Lower lobe of right lung (tissue), 2 donors: Measurements from ENCODE around the gene PDCD2. TPM values are rescaled to one million over a fixed set of nuclear protein-coding genes. Genes with fewer than 3 reads are reported as not detected.
"Not testable (repeated sequence)": the region's sequence is repeated elsewhere in the genome, so short reads cannot be mapped to it uniquely, and the experiment has no call there.

Experiments
- ATAC-seq, 2 donors: fragments of 200-7000 bp; cut with Tn5 transposase; one replicate each; pipeline ENCODE4 v1.9.1; 2020 to 2022; ENCODE audit warnings: mild to moderate bottlenecking in 2 of 2, moderate library complexity in 2 of 2
- DNase-seq: peaks from one replicate; pipeline ENCODE4 v3.0.0-alpha.2; 2020
- H3K27ac ChIP-seq: fragments of 200-600 bp; one replicate; pipeline ENCODE4 v1.8.0; 2022
- H3K27me3 ChIP-seq: fragments of 200-600 bp; one replicate; pipeline ENCODE4 v1.8.0; 2022; ENCODE audit warnings: low read depth
- H3K36me3 ChIP-seq: fragments of 200-600 bp; one replicate; pipeline ENCODE4 v1.8.0; 2022; ENCODE audit warnings: mild to moderate bottlenecking
- H3K4me1 ChIP-seq: fragments of 200-600 bp; one replicate; pipeline ENCODE4 v1.8.0; 2022
- H3K4me3 ChIP-seq: fragments of 200-600 bp; one replicate; pipeline ENCODE4 v1.8.0; 2022; ENCODE audit warnings: mild to moderate bottlenecking
- H3K9me3 ChIP-seq: fragments of 200-600 bp; one replicate; pipeline ENCODE4 v1.8.0; 2022
- intact Hi-C: fragments of 100-400 bp; cut with DNase I; formaldehyde crosslinking; loops from one replicate; pipeline ENCODE4 v1.11.0; 2022
- total RNA-seq: library from RNA; stranded (reverse); fragmentation: NEBNext Ultra II Directional; extraction: Animal tissue kit (Norgen Biotek cat#: 25700); gene quantifications from one replicate; pipeline ENCODE4 v1.2.1, GENCODE V29; 2021
- TF ChIP-seq, protein P1 (sequence below): fragments of 200-600 bp; IDR thresholded peaks from one replicate; pipeline ENCODE4 v1.8.0; 2022; ENCODE audit warnings: antibody characterized with exemption, mild to moderate bottlenecking
- donor health status: DM: no; HTN: yes; CAD: no; lungs with severe emphysema.

The PDCD2 gene
- total RNA-seq, 1 donor from 2014 or later, result 48.9 TPM

DNA sequence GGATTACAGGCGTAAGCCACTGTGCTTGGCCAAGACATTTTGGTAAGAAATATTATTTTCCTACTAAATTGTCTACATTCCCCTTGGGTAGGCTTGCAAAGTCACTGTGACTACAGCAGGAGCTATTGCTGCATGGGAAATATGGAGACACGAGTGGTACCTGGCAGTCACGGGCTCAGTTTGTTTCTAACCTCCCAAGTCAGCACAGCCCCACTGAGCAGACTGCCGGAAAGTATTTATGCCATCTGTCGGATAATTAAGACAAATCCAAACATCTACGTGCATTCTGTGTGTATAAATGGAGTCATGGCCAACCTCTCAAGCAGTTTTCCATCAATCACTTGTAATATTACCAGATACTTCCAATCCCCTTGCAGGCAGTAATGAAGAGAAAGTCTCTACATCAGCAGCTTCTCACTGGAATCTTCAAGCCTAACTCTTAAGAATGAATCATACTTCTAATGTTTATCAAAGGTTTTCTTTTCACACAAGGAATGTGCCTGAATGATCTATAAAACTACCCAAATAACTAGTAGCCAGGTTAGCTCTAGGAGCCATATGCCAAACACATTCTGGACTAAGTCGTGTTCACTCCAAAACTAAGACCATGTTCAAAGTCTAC, 51.5 kb downstream of the PDCD2 start:
- ATAC-seq (no peak), DNase-seq (no peak)
- Histone ChIP-seq H3K36me3 (peaks cover 71% of the 10 kb centered on the region), H3K27ac (no peak overlapping the region), H3K27me3 (no peaks in the 10 kb centered on the region), H3K9me3 (no peaks in the 10 kb centered on the region), H3K4me1 (no peaks in the 10 kb centered on the region), H3K4me3 (no peak overlapping the region)
- intact Hi-C loops, result no loop called here
- TF ChIP-seq, protein P1, sequence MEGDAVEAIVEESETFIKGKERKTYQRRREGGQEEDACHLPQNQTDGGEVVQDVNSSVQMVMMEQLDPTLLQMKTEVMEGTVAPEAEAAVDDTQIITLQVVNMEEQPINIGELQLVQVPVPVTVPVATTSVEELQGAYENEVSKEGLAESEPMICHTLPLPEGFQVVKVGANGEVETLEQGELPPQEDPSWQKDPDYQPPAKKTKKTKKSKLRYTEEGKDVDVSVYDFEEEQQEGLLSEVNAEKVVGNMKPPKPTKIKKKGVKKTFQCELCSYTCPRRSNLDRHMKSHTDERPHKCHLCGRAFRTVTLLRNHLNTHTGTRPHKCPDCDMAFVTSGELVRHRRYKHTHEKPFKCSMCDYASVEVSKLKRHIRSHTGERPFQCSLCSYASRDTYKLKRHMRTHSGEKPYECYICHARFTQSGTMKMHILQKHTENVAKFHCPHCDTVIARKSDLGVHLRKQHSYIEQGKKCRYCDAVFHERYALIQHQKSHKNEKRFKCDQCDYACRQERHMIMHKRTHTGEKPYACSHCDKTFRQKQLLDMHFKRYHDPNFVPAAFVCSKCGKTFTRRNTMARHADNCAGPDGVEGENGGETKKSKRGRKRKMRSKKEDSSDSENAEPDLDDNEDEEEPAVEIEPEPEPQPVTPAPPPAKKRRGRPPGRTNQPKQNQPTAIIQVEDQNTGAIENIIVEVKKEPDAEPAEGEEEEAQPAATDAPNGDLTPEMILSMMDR, result no peak

DNA sequence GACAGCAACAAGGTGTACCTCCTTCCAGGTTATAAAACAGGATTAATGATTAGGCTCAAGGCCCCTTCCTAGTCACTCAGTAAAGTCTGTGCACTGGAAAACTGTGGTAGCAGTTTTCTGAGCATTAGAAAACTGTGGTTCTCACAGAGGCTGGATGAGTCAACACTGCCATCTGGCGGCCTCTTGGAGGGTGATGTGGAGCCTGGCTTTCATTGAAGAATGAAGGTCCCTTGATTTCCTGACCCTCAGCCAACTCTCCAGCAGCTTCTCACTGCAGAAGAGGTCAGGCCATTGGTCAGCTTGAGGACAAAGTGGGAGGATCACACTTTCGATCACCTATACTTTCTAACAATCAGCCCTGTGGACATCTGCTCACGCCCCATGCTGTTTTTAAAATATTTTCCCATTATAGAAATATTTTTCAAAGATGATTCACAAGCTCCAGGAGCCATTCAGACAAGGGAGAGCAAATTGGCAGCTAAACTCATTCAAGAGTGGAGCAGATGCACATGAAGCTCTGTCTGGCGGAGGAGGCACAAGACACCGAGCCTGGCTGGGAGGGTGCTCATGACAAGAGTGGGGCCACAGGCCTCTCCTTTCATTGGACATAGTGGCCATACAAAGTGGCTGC, 54.5 kb downstream of the PDCD2 start:
- Histone ChIP-seq H3K4me1 (no peaks in the 10 kb centered on the region), H3K27me3 (no peaks in the 10 kb centered on the region), H3K36me3 (peaks cover 41% of the 10 kb centered on the region), H3K27ac (no peak overlapping the region), H3K4me3 (no peak overlapping the region), H3K9me3 (no peaks in the 10 kb centered on the region)
- TF ChIP-seq, protein P1, result peak; percentile 87
- peak; percentile 68 for DNase-seq
- ATAC-seq, result peak; percentile 82 to 87
- intact Hi-C loops, result no loop called here

DNA sequence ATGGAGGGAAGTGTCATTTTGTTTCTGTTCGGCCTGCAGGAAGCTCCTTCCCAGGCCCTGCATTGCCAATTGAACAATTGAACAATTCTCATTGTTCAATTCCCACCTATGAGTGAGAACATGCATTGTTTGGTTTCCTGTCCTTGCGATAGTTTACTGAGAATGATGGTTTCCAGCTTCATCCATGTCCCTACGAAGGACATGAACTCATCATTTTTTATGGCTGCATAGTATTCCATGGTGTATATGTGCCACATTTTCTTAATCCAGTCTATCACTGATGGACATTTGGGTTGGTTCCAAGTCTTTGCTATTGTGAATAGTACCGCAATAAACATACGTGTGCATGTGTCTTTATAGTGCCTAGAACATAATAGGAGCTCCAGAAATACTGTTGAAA, 56.4 kb downstream of the PDCD2 start:
- peaks cover 21% of the 10 kb centered on the region for H3K36me3 ChIP-seq
- H3K9me3 ChIP-seq, H3K27ac ChIP-seq, DNase-seq, ATAC-seq, H3K4me3 ChIP-seq, intact Hi-C loops, H3K27me3 ChIP-seq: not testable (repeated sequence)
- H3K4me1 ChIP-seq, result peaks cover 11% of the 10 kb centered on the region

DNA sequence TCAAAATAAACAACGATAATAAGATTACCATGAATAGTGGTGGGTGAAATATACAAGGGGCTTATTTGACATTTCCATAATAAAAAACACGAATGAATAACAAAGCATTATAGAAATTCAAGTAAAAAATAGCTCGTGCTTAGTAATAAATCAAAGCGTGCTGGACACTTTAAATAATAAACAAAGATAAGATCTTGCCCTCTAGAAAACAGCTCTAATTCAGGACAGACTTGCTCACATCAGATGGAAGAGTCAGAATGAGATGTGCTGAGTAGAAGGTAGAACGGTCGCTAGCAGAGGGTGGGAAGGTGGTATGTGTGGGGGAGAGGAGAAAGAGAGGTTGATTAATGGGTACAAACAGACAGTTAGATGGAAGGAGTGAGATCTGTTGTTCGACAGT, 58.6 kb downstream of the PDCD2 start:
- TF ChIP-seq, protein P1, result no peak

More for the DNA sequence above, 58.6 kb downstream of the PDCD2 start:
- H3K4me3 ChIP-seq, result no peak overlapping the region
- H3K36me3 ChIP-seq, result no peaks in the 10 kb centered on the region
- H3K27me3 ChIP-seq, result no peaks in the 10 kb centered on the region
- H3K9me3 ChIP-seq, result no peaks in the 10 kb centered on the region
- peaks cover 16% of the 10 kb centered on the region for H3K4me1 ChIP-seq
- no peak for ATAC-seq
- intact Hi-C loops, result no loop called here
- DNase-seq, result no peak
- no peak overlapping the region for H3K27ac ChIP-seq

Other genes starting within 250 kb of the PDCD2 start
- gene PSMB1, start 31.3 kb downstream of the PDCD2 start, total RNA-seq, result 117 TPM
- gene TBP, start 30.3 kb downstream of the PDCD2 start, total RNA-seq, result 12.7 TPM